Measurements from ENCODE around the gene ERFL. TPM values are rescaled to one million over a fixed set of nuclear protein-coding genes. Genes with fewer than 3 reads are reported as not detected.

Gene ERFL
- total and polyA plus RNA-seq, 2 donors (not counting 1 experiment from before 2014, with no cell fraction given) = 2.3 to 5.5 TPM

DNA sequence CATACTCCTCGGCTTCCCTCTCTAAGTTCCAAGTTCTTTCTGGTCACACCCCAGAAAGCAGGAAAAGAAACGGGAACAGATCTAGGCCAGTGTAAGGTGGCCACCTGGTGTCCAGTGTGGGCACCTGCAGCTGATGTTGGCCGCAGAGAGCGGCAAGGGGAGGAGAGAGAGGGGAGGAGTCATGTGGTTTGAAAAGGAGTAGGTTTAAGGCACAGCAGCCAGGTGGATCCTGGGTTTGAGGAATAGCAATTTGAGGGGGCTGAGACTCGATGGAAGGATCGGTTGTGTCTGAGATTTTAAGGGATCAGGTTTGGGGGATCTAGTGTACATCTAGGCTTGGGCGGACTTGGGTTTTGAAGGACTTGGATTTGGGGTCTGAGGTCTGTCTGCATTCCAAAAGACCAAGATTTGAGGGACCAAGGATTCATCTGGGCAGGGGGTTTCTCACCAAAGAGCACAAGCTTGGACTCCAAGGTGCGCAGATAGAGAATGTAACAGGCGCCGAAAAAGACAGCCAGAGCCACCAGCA is 29.7 kb upstream of the ERFL start:
- Histone ChIP-seq H3K9ac (ENCODE audit: low read length) (peak overlapping the region; percentile 83), H4K20me1 (ENCODE audit: control insufficient read depth, insufficient read depth, low read length, poor library complexity, severe bottlenecking) (no peaks in the 10 kb centered on the region), H3K4me2 (replicated peaks; ENCODE audit: low read depth, low read length, poor library complexity, severe bottlenecking) (peak overlapping the region; percentile 96), H3K4me1 (ENCODE audit: control insufficient read depth in 2 of 2, insufficient read depth in 2 of 2, low read length in 2 of 2) (peaks cover 10 to 22% of the 10 kb centered on the region in 2 donors), H3K79me2 (ENCODE audit: control insufficient read depth, insufficient read depth, low read length) (no peaks in the 10 kb centered on the region), H3K27me3 (replicated peaks in 1 of 4; ENCODE audit: control extremely low read depth in 1 of 4, control insufficient read depth in 3 of 4, insufficient read depth in 4 of 4, low read length in 3 of 4) (no peaks in the 10 kb centered on the region), H2AFZ (ENCODE audit: insufficient read depth, low read depth, low read length, poor library complexity, severe bottlenecking) (peak overlapping the region; percentile 93), H3K9me3 (ENCODE audit: control extremely low read depth in 1 of 3, control insufficient read depth in 2 of 3, insufficient read depth in 1 of 3, low read length in 2 of 3) (no peaks in the 10 kb centered on the region), H3K27ac (ENCODE audit: low read length in 2 of 2) (peak overlapping the region; percentile 8 to 31), H3K4me3 (ENCODE audit: control extremely low read depth in 1 of 5, extremely low read depth in 1 of 5, insufficient read depth in 1 of 5, low read depth in 2 of 5, low read length in 4 of 5) (peak overlapping the region in 4 of 5 experiments; percentile 81 to 94 (median 86)), H3K36me3 (replicated peaks in 1 of 2; ENCODE audit: control extremely low read depth in 1 of 2, control insufficient read depth in 1 of 2, extremely low read depth in 1 of 2, insufficient read depth in 2 of 2, low read length in 1 of 2) (peaks cover 0 to 3% of the 10 kb centered on the region in 2 experiments)
- DNase-seq = peak; percentile 75
- 27% methylated on average over 8 of the region's 10 CpGs for WGBS (ENCODE audit: insufficient coverage)
- H3K27ac Mint-ChIP-seq = peak overlapping the region; percentile 89
- H3K27me3 Mint-ChIP-seq = no peaks in the 10 kb centered on the region
- intact Hi-C loops (cut with micrococcal nuclease) = loop anchor here (2.0 to 10.0 kb wide), 5 partner anchors 13 to 163 kb away; partner anchors contain the start of gene CEACAM3
- H3K4me1 Mint-ChIP-seq = peaks cover 18% of the 10 kb centered on the region
- CTCF ChIA-PET = interaction anchor here (0.6 to 4.8 kb wide), 18 partner anchors 12 to 1538 kb away, joined by 3 to 49 read pairs (median 4); partner anchors contain the start of genes CD79A, CEACAM3, ERFL and RPS19
- ATAC-seq (ENCODE audit: low read depth) = peak; percentile 37
- POLR2A ChIA-PET = interaction anchor here (1.1 to 2.9 kb wide), 4 partner anchors 11 to 98 kb away, joined by 3 to 16 read pairs (median 8); partner anchors contain the start of genes ARHGEF1 and RPS19
- TF ChIP-seq CTCF (IDR thresholded peaks at IDR 0.05) (peak; percentile 71), EZH2 (IDR thresholded peaks at IDR 0.05; ENCODE audit: borderline replicate concordance, insufficient read depth, low read depth, low read length, poor library complexity, severe bottlenecking) (no peak)
- H3K4me3 Mint-ChIP-seq = peak overlapping the region; percentile 99
- no peaks in the 10 kb centered on the region for H3K9me3 Mint-ChIP-seq (ENCODE audit: insufficient read depth)
